Neuronal stem cell (in vitro differentiated cells): ENCODE results near the gene GBGT1.
A peak's percentile ranks its signal among the peaks of the same experiment; 100 is the strongest.

Experiments used
- DNase-seq: peaks from one replicate; pipeline ENCODE4 v3.0.0-alpha.2; 2013; ENCODE audit warnings: low spot score
- H2AFZ ChIP-seq: one replicate; pipeline ENCODE4 v1.6.1; 2013; ENCODE audit warnings: mild to moderate bottlenecking, low read length, inconsistent platforms
- H2AK5ac ChIP-seq: 2 replicates; pipeline ENCODE4 v1.6.1; 2013; ENCODE audit warnings: low read depth, mild to moderate bottlenecking, inconsistent platforms, low read length, moderate library complexity, mixed read lengths
- H2BK120ac ChIP-seq: 2 replicates; pipeline ENCODE4 v1.6.1; 2013; ENCODE audit warnings: low read depth, mild to moderate bottlenecking, inconsistent platforms, low read length, moderate library complexity, mixed read lengths
- H2BK12ac ChIP-seq: one replicate; pipeline ENCODE4 v1.6.1; 2013; ENCODE audit warnings: low read length, inconsistent platforms
- H2BK15ac ChIP-seq: 2 replicates; pipeline ENCODE4 v1.6.1; 2013; ENCODE audit warnings: mild to moderate bottlenecking, low read length, inconsistent platforms, mixed read lengths
- H2BK5ac ChIP-seq: one replicate; pipeline ENCODE4 v1.6.1; 2013; ENCODE audit warnings: inconsistent platforms, mild to moderate bottlenecking, low read length, moderate library complexity
- H3K14ac ChIP-seq: one replicate; pipeline ENCODE4 v1.6.1; 2013; ENCODE audit warnings: low read length, inconsistent platforms
- H3K18ac ChIP-seq: 2 replicates; pipeline ENCODE4 v1.6.1; 2013; ENCODE audit warnings: low read length, inconsistent platforms
- H3K23ac ChIP-seq: 2 replicates; pipeline ENCODE4 v1.6.1; 2013; ENCODE audit warnings: low read depth, mild to moderate bottlenecking, mixed read lengths, low read length, inconsistent platforms; ENCODE audit not compliant: poor library complexity
- H3K27ac ChIP-seq: replicated peaks from 3 replicates; pipeline ENCODE4 v1.5.1; 2013; ENCODE audit warnings: low read length, inconsistent platforms
- H3K27me3 ChIP-seq, 3 experiments: 2 replicates each; pipeline ENCODE4 v1.6.1; 2013; ENCODE audit warnings: low read length in 3 of 3, mild to moderate bottlenecking in 2 of 3, inconsistent platforms in 1 of 3, low read depth in 1 of 3, mixed read lengths in 1 of 3, moderate library complexity in 1 of 3; ENCODE audit not compliant: control insufficient read depth in 3 of 3, insufficient read depth in 3 of 3
- H3K36me3 ChIP-seq, 2 donors: replicated peaks in 1 of 2; 2 replicates each; pipeline ENCODE4 v1.6.1; 2013; ENCODE audit warnings: low read length in 2 of 2; ENCODE audit not compliant: control insufficient read depth in 2 of 2, insufficient read depth in 2 of 2
- H3K4ac ChIP-seq: 2 replicates; pipeline ENCODE4 v1.6.1; 2013; ENCODE audit warnings: inconsistent platforms, mild to moderate bottlenecking, low read length, moderate library complexity
- H3K4me1 ChIP-seq, 2 donors: 1 replicate in 1 of 2; 2 replicates in 1 of 2; pipeline ENCODE4 v1.6.1; 2013; ENCODE audit warnings: low read length in 2 of 2, low read depth in 1 of 2; ENCODE audit not compliant: control insufficient read depth in 2 of 2, insufficient read depth in 1 of 2
- H3K4me2 ChIP-seq: one replicate; pipeline ENCODE4 v1.6.1; 2013; ENCODE audit warnings: mild to moderate bottlenecking, low read length, inconsistent platforms; ENCODE audit not compliant: insufficient read depth, poor library complexity, severe bottlenecking
- H3K4me3 ChIP-seq, 2 donors: 2 replicates each; pipeline ENCODE4 v1.5.1; 2013; ENCODE audit warnings: low read length in 2 of 2, mild to moderate bottlenecking in 2 of 2, inconsistent platforms in 1 of 2, moderate library complexity in 1 of 2
- H3K79me1 ChIP-seq: one replicate; pipeline ENCODE4 v1.6.1; 2013; ENCODE audit warnings: low read depth, mild to moderate bottlenecking, inconsistent platforms, low read length, moderate library complexity
- H3K9ac ChIP-seq: one replicate; pipeline ENCODE4 v1.6.1; 2013; ENCODE audit warnings: mild to moderate bottlenecking, low read depth, low read length, inconsistent platforms; ENCODE audit not compliant: poor library complexity
- H3K9me3 ChIP-seq, 2 donors: replicated peaks in 1 of 2; 2 replicates each; pipeline versions ENCODE3 to v1.6.1; 2013; ENCODE audit warnings: low read length in 2 of 2, mild to moderate bottlenecking in 2 of 2, inconsistent platforms in 1 of 2, low read depth in 1 of 2, mixed read lengths in 1 of 2, moderate library complexity in 1 of 2; ENCODE audit not compliant: control insufficient read depth in 2 of 2, insufficient read depth in 1 of 2
- H4K8ac ChIP-seq: one replicate; pipeline ENCODE4 v1.6.1; 2013; ENCODE audit warnings: low read depth, mild to moderate bottlenecking, inconsistent platforms, low read length, moderate library complexity
- H4K91ac ChIP-seq: one replicate; pipeline ENCODE4 v1.6.1; 2013; ENCODE audit warnings: low read length, low read depth, mild to moderate bottlenecking, inconsistent platforms; ENCODE audit not compliant: poor library complexity
- WGBS, 2 donors: extraction: QIAGEN DNeasy Blood & Tissue Kit; methylation state at CpG; one replicate each; pipeline ENCODE4 v1.1.7; 2013; ENCODE audit warnings: missing lambda C conversion rate in 2 of 2, mixed read lengths in 1 of 2; ENCODE audit not compliant: insufficient read length in 2 of 2, insufficient replicate concordance in 1 of 2; ENCODE audit errors: extremely low coverage in 2 of 2; 5-methylcytosine and 5-hydroxymethylcytosine counted together

GBGT1 gene

DNA sequence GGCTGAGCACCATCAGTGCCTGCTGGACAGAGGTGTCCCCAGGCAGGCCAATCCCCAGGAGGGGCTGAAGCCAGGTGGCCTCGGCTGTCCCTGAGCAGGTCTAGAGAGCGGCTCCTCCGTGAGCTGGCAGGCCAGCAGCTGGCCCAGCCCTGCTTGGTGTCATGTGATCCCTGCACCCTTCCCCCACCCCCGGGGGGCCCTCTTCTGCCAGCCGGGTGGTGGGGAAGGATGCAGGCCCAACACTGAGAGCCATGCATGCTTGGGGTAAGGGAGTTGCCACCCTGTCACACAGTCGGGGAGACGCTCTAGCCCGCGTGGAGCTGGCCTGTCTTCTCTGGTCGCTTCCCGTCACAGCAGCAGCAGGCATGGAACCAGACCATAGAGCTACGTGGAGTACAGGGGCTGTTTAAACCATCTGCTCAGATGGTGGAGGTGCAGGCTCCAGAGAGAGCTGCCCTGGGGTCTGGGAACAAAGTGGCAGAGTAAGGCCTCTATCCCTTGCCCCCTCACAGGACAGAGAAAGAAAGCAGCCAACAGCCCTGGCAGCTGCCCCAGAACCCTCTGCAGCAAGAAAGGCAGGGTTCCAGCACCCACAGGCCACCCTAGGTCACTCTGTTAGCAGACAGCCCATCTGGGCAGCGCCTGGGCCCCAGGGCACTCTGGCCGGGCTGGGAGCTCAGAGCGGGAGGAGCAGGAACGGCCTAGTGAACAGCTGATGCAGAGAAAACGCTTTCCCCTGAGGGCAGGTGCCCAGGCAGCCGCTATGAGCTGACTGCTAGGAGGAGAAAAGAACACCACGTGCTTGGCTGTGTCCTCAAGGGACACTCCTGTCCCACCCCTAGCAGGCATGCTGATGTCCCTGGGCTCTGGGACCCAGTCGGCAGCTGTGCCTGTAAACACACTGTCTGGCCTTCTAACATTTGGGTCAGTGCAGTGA is 49.5 kb downstream of the GBGT1 start:
- Histone ChIP-seq H2BK5ac (no peak overlapping the region), H3K18ac (peak overlapping the region; percentile 27), H2BK15ac (no peak overlapping the region), H2BK12ac (peak overlapping the region; percentile 42), H3K4me2 (no peak overlapping the region), H3K14ac (peak overlapping the region; percentile 12), H3K23ac (peak overlapping the region; percentile 44), H2AFZ (no peak overlapping the region), H3K79me1 (peaks cover 34% of the 10 kb centered on the region), H4K91ac (no peak overlapping the region), H3K9me3 (no peaks in the 10 kb centered on the region), H4K8ac (no peak overlapping the region), H3K36me3 (peaks cover 15 to 31% of the 10 kb centered on the region in 2 donors), H3K4ac (no peak overlapping the region), H3K27ac (no peak overlapping the region), H3K9ac (peak overlapping the region; percentile 13), H3K27me3 (no peaks in the 10 kb centered on the region), H2BK120ac (no peak overlapping the region), H2AK5ac (no peak overlapping the region), H3K4me3 (no peak overlapping the region), H3K4me1 (peaks cover 38 to 39% of the 10 kb centered on the region in 2 donors)
- no peak for DNase-seq
- WGBS, 2 donors, result no CpG with 5 or more reads among the region's 20 CpGs

GRCh38 chr9:133113163-133113948 is 50.4 kb downstream of the GBGT1 start:
- H2AFZ ChIP-seq, result no peak overlapping the region
- peak overlapping the region; percentile 12 for H3K23ac ChIP-seq
- no peak overlapping the region for H3K4me3 ChIP-seq
- peak overlapping the region; percentile 45 for H3K9ac ChIP-seq
- no peak overlapping the region for H3K27ac ChIP-seq
- no peak overlapping the region for H2BK12ac ChIP-seq
- H3K4ac ChIP-seq, result no peak overlapping the region
- no peak overlapping the region for H2BK5ac ChIP-seq
- DNase-seq, result no peak
- H2AK5ac ChIP-seq, result no peak overlapping the region
- peaks cover 30 to 33% of the 10 kb centered on the region in 2 donors for H3K4me1 ChIP-seq
- no peak overlapping the region for H4K91ac ChIP-seq
- H3K4me2 ChIP-seq, result no peak overlapping the region
- no peak overlapping the region for H2BK15ac ChIP-seq
- H3K18ac ChIP-seq, result no peak overlapping the region
- H3K36me3 ChIP-seq, result peaks cover 22 to 39% of the 10 kb centered on the region in 2 donors
- H3K14ac ChIP-seq, result no peak overlapping the region
- H2BK120ac ChIP-seq, result no peak overlapping the region
- H4K8ac ChIP-seq, result no peak overlapping the region
- peaks cover 32% of the 10 kb centered on the region for H3K79me1 ChIP-seq
- no peaks in the 10 kb centered on the region for H3K27me3 ChIP-seq
- WGBS, 2 donors, result no CpG with 5 or more reads among the region's 19 CpGs
- H3K9me3 ChIP-seq, result no peaks in the 10 kb centered on the region

DNA sequence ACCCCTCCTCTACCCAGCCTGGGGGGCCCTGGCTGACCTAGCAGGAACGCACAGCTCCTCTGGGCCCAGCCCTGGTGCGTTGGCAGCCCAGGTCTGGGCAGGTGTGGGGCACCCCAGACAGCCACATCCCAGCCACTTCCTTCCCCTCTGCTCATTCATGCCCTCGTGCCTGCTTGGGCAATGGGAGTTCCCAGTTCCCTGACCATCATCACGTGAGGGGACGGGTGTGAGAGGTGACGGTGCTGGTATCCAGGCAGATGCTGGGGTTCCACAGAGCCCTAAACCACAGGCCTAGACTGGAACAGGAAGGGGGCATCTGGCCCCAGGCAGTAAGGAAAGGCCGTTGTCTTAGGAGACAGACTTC is 51.1 kb downstream of the GBGT1 start:
- peaks cover 32% of the 10 kb centered on the region for H3K79me1 ChIP-seq
- H3K14ac ChIP-seq, result no peak overlapping the region
- no CpG with 5 or more reads among the region's 7 CpGs for WGBS, 2 donors
- peaks cover 29 to 46% of the 10 kb centered on the region in 2 donors for H3K36me3 ChIP-seq
- H3K27me3 ChIP-seq, result no peaks in the 10 kb centered on the region
- no peak for DNase-seq
- no peak overlapping the region for H3K4ac ChIP-seq
- H3K23ac ChIP-seq, result peak overlapping the region; percentile 6
- H3K9ac ChIP-seq, result no peak overlapping the region
- no peak overlapping the region for H2BK120ac ChIP-seq
- no peak overlapping the region for H3K4me2 ChIP-seq
- H4K8ac ChIP-seq, result no peak overlapping the region
- no peak overlapping the region for H2BK5ac ChIP-seq
- no peak overlapping the region for H3K4me3 ChIP-seq
- H2BK12ac ChIP-seq, result no peak overlapping the region
- no peak overlapping the region for H3K27ac ChIP-seq
- no peak overlapping the region for H3K18ac ChIP-seq
- H3K9me3 ChIP-seq, result peaks cover 0 to 2% of the 10 kb centered on the region in 2 donors
- H2AFZ ChIP-seq, result no peak overlapping the region
- no peak overlapping the region for H2AK5ac ChIP-seq
- H4K91ac ChIP-seq, result no peak overlapping the region
- H2BK15ac ChIP-seq, result no peak overlapping the region
- H3K4me1 ChIP-seq, result peaks cover 24 to 33% of the 10 kb centered on the region in 2 donors
